IPS-NIHi7 (cell line): ENCODE data around the gene RNF227.

Source experiments
- DNase-seq: peaks from one replicate; pipeline ENCODE4 v3.0.0; 2012; ENCODE audit warnings: mixed read lengths; ENCODE audit errors: extremely low spot score

Gene RNF227

GRCh38 chr17:7930841-7931631 is 14.9 kb upstream of the RNF227 start:
- DNase-seq = no peak

GRCh38 chr17:7929158-7930023 is 13.3 kb upstream of the RNF227 start, which contains the start of gene KCNAB3:
Gene KCNAB3, minus strand, starts transcription at chr17:7929856. Its CDS starts 421 bp downstream, at chr17:7929435.
- peak; percentile 88 for DNase-seq

- peak; percentile 29 for DNase-seq
Observed at GRCh38 chr17:7927596-7927995, 11.5 kb upstream of the RNF227 start.

- DNase-seq = peak; percentile 78
Observed at GRCh38 chr17:7922845-7923628, 6.9 kb upstream of the RNF227 start.

GRCh38 chr17:7922269-7922844 is 6.3 kb upstream of the RNF227 start:
- DNase-seq = no peak

- no peak for DNase-seq
Observed at GRCh38 chr17:7916808-7917207, 719 bp upstream of the RNF227 start.

- no peak for DNase-seq
Observed at GRCh38 chr17:7916385-7916682, 245 bp upstream of the RNF227 start.

GRCh38 chr17:7915179-7915610 is 894 bp downstream of the RNF227 start:
- no peak for DNase-seq

GRCh38 chr17:7912927-7913524 is 3.1 kb downstream of the RNF227 start:
- peak; percentile 64 for DNase-seq

- DNase-seq = no peak
Observed at GRCh38 chr17:7911116-7911515, 5.0 kb downstream of the RNF227 start.

- no peak for DNase-seq
Observed at GRCh38 chr17:7910711-7911110, 5.4 kb downstream of the RNF227 start.

- DNase-seq = no peak
Observed at GRCh38 chr17:7910281-7910680, 5.8 kb downstream of the RNF227 start.

- no peak for DNase-seq
Observed at GRCh38 chr17:7909089-7909488, 7.0 kb downstream of the RNF227 start.

- peak; percentile 35 for DNase-seq
Observed at GRCh38 chr17:7903154-7904103, 12.7 kb downstream of the RNF227 start.

GRCh38 chr17:7897773-7898172 is 18.3 kb downstream of the RNF227 start:
- no peak for DNase-seq

GRCh38 chr17:7897090-7897489 is 19.0 kb downstream of the RNF227 start:
- DNase-seq = no peak

GRCh38 chr17:7894866-7895265 is 21.2 kb downstream of the RNF227 start:
- no peak for DNase-seq

GRCh38 chr17:7894226-7894625 is 21.9 kb downstream of the RNF227 start:
- no peak for DNase-seq

- no peak for DNase-seq
Observed at GRCh38 chr17:7893187-7893880, 22.8 kb downstream of the RNF227 start.
